Liver (tissue), 9 donors: ENCODE measurements around the gene OSTN. TPM values are rescaled to one million over a fixed set of nuclear protein-coding genes. Genes with fewer than 3 reads are reported as not detected.

ENCODE experiments used
- DNase-seq: peaks from one replicate; pipeline ENCODE4 v3.0.0-alpha.2; 2017; ENCODE audit warnings: low spot score
- H3K27ac ChIP-seq, 2 donors: one replicate each; pipeline ENCODE4 v1.7.0; 2013; ENCODE audit warnings: inconsistent platforms in 2 of 2, low read length in 2 of 2, control low read depth in 1 of 2, low read depth in 1 of 2, mild to moderate bottlenecking in 1 of 2
- H3K27me3 ChIP-seq, 4 donors: one replicate each; pipeline versions ENCODE4 v1.6.1 to v1.7.0; 2013; ENCODE audit warnings: low read length in 3 of 4, inconsistent platforms in 1 of 4, mild to moderate bottlenecking in 1 of 4, moderate library complexity in 1 of 4; ENCODE audit not compliant: control insufficient read depth in 4 of 4, insufficient read depth in 4 of 4
- H3K36me3 ChIP-seq, 4 donors: one replicate each; pipeline versions ENCODE4 v1.6.1 to v1.7.0; 2013; ENCODE audit warnings: low read length in 3 of 4, mild to moderate bottlenecking in 3 of 4, low read depth in 1 of 4, moderate library complexity in 1 of 4; ENCODE audit not compliant: control insufficient read depth in 4 of 4, insufficient read depth in 3 of 4
- H3K4me1 ChIP-seq, 4 donors: one replicate each; pipeline versions ENCODE4 v1.6.1 to v1.7.0; 2013; ENCODE audit warnings: low read length in 3 of 4, mild to moderate bottlenecking in 3 of 4, moderate library complexity in 1 of 4; ENCODE audit not compliant: control insufficient read depth in 4 of 4, insufficient read depth in 4 of 4
- H3K4me3 ChIP-seq, 3 donors: one replicate each; pipeline versions ENCODE4 v1.6.1 to v1.7.0; 2013; ENCODE audit warnings: low read length in 3 of 3, control low read depth in 1 of 3, low read depth in 1 of 3, mild to moderate bottlenecking in 1 of 3
- H3K9ac ChIP-seq, 2 donors: one replicate each; pipeline ENCODE4 v1.7.0; 2013; ENCODE audit warnings: low read length in 2 of 2, mild to moderate bottlenecking in 2 of 2, moderate library complexity in 2 of 2, control low read depth in 1 of 2, low read depth in 1 of 2
- H3K9me3 ChIP-seq, 4 donors: one replicate each; pipeline versions ENCODE4 v1.6.1 to v1.7.0; 2013; ENCODE audit warnings: low read length in 3 of 4; ENCODE audit not compliant: control insufficient read depth in 4 of 4
- ATF3 ChIP-seq: IDR thresholded peaks from 2 replicates; pipeline ENCODE4 v1.6.1; 2016; ENCODE audit warnings: antibody characterized with exemption
- EGR1 ChIP-seq, 2 donors: IDR thresholded peaks; 2 replicates each; pipeline ENCODE4 v1.6.1; 2016 to 2018; ENCODE audit warnings: antibody characterized with exemption in 2 of 2, low read depth in 2 of 2
- FOXA1 ChIP-seq: IDR thresholded peaks from 2 replicates; pipeline ENCODE4 v1.6.1; 2016; ENCODE audit warnings: antibody characterized with exemption
- FOXA2 ChIP-seq: IDR thresholded peaks from 2 replicates; pipeline ENCODE4 v1.6.1; 2016; ENCODE audit warnings: antibody characterized with exemption
- GABPA ChIP-seq, 2 donors: IDR thresholded peaks in 1 of 2; conservative IDR thresholded peaks in 1 of 2; 2 replicates each; pipeline ENCODE4 v1.6.1; 2016; ENCODE audit warnings: antibody characterized with exemption in 2 of 2, mild to moderate bottlenecking in 1 of 2, moderate library complexity in 1 of 2
- HNF4A ChIP-seq, 2 donors: conservative IDR thresholded peaks; 2 replicates each; pipeline ENCODE4 v1.6.1; 2016; ENCODE audit warnings: antibody characterized with exemption in 2 of 2, mild to moderate bottlenecking in 2 of 2
- HNF4G ChIP-seq: IDR thresholded peaks from 2 replicates; pipeline ENCODE4 v1.6.1; 2016; ENCODE audit warnings: antibody characterized with exemption
- JUND ChIP-seq, 2 donors: IDR thresholded peaks; 2 replicates each; pipeline ENCODE4 v1.6.1; 2016; ENCODE audit warnings: antibody characterized with exemption in 2 of 2
- NR2F2 ChIP-seq: IDR thresholded peaks from 2 replicates; pipeline ENCODE4 v1.6.1; 2016; ENCODE audit warnings: antibody characterized with exemption
- RAD21 ChIP-seq, 2 donors: IDR thresholded peaks; 2 replicates each; pipeline ENCODE4 v1.6.1; 2016; ENCODE audit warnings: antibody characterized with exemption in 2 of 2, mild to moderate bottlenecking in 2 of 2
- REST ChIP-seq: IDR thresholded peaks from 2 replicates; pipeline ENCODE4 v1.6.1; 2016; ENCODE audit warnings: antibody characterized with exemption, mild to moderate bottlenecking
- RXRA ChIP-seq, 2 donors: IDR thresholded peaks; 2 replicates each; pipeline ENCODE4 v1.6.1; 2017 to 2018; ENCODE audit warnings: antibody characterized with exemption in 2 of 2, mild to moderate bottlenecking in 1 of 2
- SP1 ChIP-seq: IDR thresholded peaks from 2 replicates; pipeline ENCODE4 v1.6.1; 2018; ENCODE audit warnings: antibody characterized with exemption, mild to moderate bottlenecking
- TAF1 ChIP-seq: conservative IDR thresholded peaks from 2 replicates; pipeline ENCODE4 v1.6.1; 2016; ENCODE audit warnings: antibody characterized with exemption, mild to moderate bottlenecking
- YY1 ChIP-seq: IDR thresholded peaks from 2 replicates; pipeline ENCODE4 v1.6.1; 2016; ENCODE audit warnings: antibody characterized with exemption, mild to moderate bottlenecking
- WGBS: extraction: QIAGEN DNeasy Blood & Tissue Kit; methylation state at CpG from one replicate; pipeline ENCODE4 v1.1.7; 2013; 5-methylcytosine and 5-hydroxymethylcytosine counted together
- polyA plus RNA-seq, 2 donors: library from polyadenylated mRNA; stranded (reverse) in 1 of 2; unstranded in 1 of 2; fragments of 200-250 nt in 1 of 2; fragments of >200 nt in 1 of 2; fragmentation: Nextera tagmentation in 1 of 2; extraction: Ambion mirVana in 1 of 2; gene quantifications; one replicate each; pipeline versions ENCODE4 v1.2.1 to v1.2.3, GENCODE V29; 2013 to 2015
- total RNA-seq, 2 donors: library from RNA; depleted of rRNA; stranded (reverse); fragments of >200 nt; gene quantifications; one replicate each; pipeline ENCODE4 v1.2.3, GENCODE V29; 2014
- TF ChIP-seq, protein P1 (sequence below): IDR thresholded peaks from 2 replicates; pipeline ENCODE4 v1.6.1; 2016; ENCODE audit warnings: antibody characterized with exemption
- TF ChIP-seq, protein P2 (sequence below): fragments of 150-350 bp; IDR thresholded peaks from 2 replicates; pipeline ENCODE4 v1.5.1; 2017; ENCODE audit warnings: improper control_type of control experiment, low read depth, low read length; ENCODE audit not compliant: missing input control
- TF ChIP-seq, protein P3 (sequence below): IDR thresholded peaks from 2 replicates; pipeline ENCODE4 v1.6.1; 2016; ENCODE audit warnings: antibody characterized with exemption
- donor health status: healthy.
- donor health status: healthy.
- donor health status: healthy.
- donor health status: healthy.
- donor health status: healthy.

The OSTN gene
- total and polyA plus RNA-seq, 4 donors: not detected

DNA sequence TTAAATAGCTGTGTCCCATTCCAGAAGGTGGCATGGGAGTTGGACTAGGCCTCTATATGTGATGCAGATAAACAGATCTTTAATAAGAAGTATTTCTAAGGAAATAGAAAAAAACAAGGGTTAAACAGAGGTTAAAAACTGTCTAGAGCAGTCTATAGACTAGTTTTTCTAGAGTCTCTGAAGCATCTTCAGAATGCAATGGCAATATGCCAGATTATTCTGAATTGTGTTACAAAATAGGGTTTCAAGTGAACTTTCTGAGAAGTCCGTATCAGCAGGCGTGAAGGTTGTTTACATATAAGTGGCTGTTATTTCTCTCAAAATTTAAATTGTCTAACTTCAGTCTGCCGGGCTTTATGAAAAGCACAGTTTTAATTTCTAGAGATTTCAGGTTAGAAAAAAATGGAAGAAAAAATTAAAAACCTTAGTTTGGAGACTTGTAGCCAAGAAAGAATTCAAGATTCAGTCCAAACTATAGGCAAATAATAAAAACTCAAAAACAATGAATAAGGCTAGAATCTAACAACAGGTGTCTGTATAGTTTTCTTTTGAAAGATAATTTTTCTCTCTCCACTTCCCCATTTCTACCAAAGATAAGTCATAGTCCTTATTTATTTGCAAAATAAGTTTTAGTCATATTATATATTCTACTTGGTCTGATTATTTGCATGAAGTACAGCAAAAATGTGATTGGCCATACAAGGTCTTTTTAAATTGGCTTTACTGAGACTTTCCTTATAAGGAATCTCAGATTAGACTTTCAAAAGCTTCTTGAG is 55.2 kb downstream of the OSTN start:
- H3K27ac ChIP-seq: no peak overlapping the region

More for the DNA sequence above, 55.2 kb downstream of the OSTN start:
- no peaks in the 10 kb centered on the region for H3K9me3 ChIP-seq
- DNase-seq: no peak
- peaks cover 0 to 6% (median 1%) of the 10 kb centered on the region in 4 donors for H3K4me1 ChIP-seq
- H3K36me3 ChIP-seq: no peaks in the 10 kb centered on the region
- H3K4me3 ChIP-seq: no peak overlapping the region
- H3K27me3 ChIP-seq: no peaks in the 10 kb centered on the region
- 72% methylated on average over 3 of the region's 3 CpGs for WGBS
- no peak overlapping the region for H3K9ac ChIP-seq
- TF ChIP-seq HNF4G: no peak
- no peak for TF ChIP-seq EGR1 (IDR thresholded peaks at IDR 0.05; ENCODE audit: low read depth in 2 of 2)
- no peak for TF ChIP-seq HNF4A (conservative IDR thresholded peaks at IDR 0.05)
- TF ChIP-seq, protein P1, sequence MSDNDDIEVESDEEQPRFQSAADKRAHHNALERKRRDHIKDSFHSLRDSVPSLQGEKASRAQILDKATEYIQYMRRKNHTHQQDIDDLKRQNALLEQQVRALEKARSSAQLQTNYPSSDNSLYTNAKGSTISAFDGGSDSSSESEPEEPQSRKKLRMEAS: no peak
- no peak for TF ChIP-seq JUND (IDR thresholded peaks at IDR 0.05)
- TF ChIP-seq SP1: no peak
- TF ChIP-seq FOXA1: no peak
- no peak for TF ChIP-seq RAD21 (IDR thresholded peaks at IDR 0.05)
- TF ChIP-seq, protein P2, sequence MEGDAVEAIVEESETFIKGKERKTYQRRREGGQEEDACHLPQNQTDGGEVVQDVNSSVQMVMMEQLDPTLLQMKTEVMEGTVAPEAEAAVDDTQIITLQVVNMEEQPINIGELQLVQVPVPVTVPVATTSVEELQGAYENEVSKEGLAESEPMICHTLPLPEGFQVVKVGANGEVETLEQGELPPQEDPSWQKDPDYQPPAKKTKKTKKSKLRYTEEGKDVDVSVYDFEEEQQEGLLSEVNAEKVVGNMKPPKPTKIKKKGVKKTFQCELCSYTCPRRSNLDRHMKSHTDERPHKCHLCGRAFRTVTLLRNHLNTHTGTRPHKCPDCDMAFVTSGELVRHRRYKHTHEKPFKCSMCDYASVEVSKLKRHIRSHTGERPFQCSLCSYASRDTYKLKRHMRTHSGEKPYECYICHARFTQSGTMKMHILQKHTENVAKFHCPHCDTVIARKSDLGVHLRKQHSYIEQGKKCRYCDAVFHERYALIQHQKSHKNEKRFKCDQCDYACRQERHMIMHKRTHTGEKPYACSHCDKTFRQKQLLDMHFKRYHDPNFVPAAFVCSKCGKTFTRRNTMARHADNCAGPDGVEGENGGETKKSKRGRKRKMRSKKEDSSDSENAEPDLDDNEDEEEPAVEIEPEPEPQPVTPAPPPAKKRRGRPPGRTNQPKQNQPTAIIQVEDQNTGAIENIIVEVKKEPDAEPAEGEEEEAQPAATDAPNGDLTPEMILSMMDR: no peak
- no peak for TF ChIP-seq RXRA (IDR thresholded peaks at IDR 0.05)
- TF ChIP-seq REST: no peak
- TF ChIP-seq NR2F2: no peak
- no peak for TF ChIP-seq ATF3
- no peak for TF ChIP-seq GABPA (IDR thresholded peaks at IDR 0.05 in 1 of 2, conservative IDR thresholded peaks at IDR 0.05 in 1 of 2)
- TF ChIP-seq, protein P3, sequence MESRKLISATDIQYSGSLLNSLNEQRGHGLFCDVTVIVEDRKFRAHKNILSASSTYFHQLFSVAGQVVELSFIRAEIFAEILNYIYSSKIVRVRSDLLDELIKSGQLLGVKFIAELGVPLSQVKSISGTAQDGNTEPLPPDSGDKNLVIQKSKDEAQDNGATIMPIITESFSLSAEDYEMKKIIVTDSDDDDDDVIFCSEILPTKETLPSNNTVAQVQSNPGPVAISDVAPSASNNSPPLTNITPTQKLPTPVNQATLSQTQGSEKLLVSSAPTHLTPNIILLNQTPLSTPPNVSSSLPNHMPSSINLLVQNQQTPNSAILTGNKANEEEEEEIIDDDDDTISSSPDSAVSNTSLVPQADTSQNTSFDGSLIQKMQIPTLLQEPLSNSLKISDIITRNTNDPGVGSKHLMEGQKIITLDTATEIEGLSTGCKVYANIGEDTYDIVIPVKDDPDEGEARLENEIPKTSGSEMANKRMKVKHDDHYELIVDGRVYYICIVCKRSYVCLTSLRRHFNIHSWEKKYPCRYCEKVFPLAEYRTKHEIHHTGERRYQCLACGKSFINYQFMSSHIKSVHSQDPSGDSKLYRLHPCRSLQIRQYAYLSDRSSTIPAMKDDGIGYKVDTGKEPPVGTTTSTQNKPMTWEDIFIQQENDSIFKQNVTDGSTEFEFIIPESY: no peak
- TF ChIP-seq TAF1: no peak
- no peak for TF ChIP-seq FOXA2
- TF ChIP-seq YY1: no peak
